ENCODE data around the gene TRAPPC8.
A peak's percentile ranks its signal among the peaks of the same experiment; 100 is the strongest.
"Not testable (repeated sequence)": the region's sequence is repeated elsewhere in the genome, so short reads cannot be mapped to it uniquely, and the experiment has no call there.

TRAPPC8 gene, protein sequence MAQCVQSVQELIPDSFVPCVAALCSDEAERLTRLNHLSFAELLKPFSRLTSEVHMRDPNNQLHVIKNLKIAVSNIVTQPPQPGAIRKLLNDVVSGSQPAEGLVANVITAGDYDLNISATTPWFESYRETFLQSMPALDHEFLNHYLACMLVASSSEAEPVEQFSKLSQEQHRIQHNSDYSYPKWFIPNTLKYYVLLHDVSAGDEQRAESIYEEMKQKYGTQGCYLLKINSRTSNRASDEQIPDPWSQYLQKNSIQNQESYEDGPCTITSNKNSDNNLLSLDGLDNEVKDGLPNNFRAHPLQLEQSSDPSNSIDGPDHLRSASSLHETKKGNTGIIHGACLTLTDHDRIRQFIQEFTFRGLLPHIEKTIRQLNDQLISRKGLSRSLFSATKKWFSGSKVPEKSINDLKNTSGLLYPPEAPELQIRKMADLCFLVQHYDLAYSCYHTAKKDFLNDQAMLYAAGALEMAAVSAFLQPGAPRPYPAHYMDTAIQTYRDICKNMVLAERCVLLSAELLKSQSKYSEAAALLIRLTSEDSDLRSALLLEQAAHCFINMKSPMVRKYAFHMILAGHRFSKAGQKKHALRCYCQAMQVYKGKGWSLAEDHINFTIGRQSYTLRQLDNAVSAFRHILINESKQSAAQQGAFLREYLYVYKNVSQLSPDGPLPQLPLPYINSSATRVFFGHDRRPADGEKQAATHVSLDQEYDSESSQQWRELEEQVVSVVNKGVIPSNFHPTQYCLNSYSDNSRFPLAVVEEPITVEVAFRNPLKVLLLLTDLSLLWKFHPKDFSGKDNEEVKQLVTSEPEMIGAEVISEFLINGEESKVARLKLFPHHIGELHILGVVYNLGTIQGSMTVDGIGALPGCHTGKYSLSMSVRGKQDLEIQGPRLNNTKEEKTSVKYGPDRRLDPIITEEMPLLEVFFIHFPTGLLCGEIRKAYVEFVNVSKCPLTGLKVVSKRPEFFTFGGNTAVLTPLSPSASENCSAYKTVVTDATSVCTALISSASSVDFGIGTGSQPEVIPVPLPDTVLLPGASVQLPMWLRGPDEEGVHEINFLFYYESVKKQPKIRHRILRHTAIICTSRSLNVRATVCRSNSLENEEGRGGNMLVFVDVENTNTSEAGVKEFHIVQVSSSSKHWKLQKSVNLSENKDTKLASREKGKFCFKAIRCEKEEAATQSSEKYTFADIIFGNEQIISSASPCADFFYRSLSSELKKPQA (N-terminal part only)

DNA sequence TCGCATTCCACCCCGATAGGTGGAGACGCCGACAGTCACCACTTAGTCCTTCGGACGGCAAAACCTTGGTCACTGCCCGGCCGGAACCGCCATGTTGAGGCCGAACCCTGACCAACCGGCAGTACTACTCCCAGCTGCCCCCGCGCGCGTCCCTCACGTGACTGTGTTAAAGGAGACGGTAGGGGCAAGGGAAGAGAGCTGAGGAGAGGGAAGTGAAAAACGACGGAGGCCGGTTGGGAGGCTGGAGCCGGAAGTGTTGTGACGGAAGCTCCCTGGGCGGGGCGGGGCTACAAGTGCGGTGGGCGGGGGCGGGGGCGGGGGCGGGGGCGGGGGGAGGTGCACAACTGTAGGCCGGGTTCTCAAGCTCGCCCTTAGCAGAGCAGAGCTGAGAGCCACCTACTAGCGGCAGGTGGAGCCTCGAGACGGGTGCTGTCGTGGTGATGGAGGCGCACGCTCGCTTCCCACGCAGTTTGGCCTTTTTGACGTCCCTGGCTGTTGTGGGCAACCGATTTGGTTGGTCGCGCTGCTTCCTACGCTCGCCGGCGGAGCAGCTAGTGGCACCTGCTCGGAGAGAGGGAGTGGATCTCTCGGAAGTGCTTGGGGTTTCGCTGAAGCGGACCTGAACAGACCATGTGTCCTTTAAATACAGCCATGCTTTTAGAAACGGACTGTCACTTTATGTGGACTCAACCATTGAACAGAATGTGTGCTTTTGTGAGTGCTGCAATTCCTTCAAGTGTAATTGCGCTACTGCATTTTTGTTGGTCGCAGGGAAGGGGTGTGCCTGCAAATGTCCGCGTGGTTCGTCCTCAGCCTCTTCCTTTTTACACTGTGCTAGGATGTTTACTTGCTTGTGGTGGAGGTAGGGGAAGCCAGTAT is at the start of gene TRAPPC8:
TRAPPC8 (minus strand) TSS at position 130 of the 879 bp plus-strand sequence. CDS start 364 bp downstream, outside the sequence.
- DNase-seq: peak; percentile 97

DNA sequence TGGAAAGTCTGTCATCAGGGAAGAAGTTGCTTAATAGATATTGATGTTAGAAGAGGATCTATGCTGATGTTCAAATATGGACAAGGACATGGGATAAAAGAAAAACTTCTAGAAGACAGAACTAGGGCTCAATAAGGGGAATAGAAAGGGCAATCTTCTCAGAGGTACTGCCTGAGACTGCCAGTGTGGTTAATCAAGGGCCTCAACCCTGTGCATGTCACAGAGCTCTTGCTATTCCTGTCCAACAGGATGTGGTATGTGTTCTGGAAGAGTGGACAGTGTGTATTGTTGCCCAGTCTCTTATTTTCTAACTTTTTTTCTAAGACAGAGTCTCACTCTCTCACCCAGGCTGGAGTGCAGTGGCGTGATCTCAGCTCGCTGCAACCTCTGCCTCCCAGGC is 47.9 kb upstream of the TRAPPC8 start:
- DNase-seq: no peak

DNA sequence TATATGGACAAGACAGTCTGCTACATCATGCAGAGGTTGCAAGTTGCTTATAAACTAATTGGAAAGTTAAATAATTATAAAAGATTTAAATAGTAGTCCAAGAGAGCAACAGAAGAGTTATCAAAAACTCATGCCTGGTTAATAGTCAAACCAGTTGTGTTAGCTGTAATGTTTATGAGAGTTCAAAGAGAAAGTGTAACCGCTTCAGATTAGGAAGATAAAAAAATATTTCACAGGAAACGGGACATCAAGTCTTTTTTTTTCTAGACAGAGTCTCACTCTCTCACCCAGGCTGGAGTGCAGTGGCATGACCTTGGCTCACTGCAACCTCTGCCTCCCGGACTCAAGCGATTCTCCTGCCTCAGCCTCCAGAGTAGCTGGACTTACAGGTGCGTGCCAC is 41.0 kb upstream of the TRAPPC8 start:
- no peak for DNase-seq

DNA sequence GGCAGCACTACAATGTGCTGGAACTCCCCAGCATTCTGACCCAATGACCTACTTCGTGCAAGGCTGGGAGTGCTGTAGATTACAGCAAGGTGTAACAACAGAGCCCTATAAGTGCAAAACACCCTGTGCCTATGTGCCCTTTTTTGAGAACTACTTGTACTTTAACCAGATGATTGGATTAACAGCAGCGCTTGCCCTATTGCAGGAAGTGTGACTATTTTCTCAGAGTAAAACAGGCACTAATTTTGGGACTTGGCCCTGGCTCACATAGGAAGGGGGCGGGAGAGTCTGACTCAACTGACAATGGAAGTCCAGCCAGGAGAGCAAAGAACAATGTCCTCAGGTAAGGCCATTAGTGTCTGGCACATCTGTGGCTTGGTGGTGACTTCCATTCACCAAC is 40.1 kb upstream of the TRAPPC8 start:
- DNase-seq: no peak

DNA sequence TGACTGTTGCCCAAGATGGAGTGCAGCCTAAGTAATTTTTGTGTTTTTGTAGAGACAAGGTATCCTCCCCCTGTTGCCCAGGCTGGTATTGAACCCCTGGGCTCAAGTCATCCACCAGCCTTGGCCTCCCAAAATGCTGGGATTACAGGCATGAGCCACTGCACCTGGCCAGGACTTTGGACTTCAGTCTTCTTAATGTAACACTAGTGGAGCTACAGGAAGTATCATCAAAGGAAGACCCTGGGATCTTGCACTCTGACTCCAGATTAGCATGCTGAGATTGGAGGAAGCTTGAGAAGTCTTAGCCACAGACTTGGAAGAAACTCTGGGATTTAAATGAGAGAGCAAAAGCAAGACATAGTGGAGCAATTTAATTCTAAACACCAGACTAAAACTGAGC is 37.9 kb upstream of the TRAPPC8 start:
- DNase-seq: no peak

DNA sequence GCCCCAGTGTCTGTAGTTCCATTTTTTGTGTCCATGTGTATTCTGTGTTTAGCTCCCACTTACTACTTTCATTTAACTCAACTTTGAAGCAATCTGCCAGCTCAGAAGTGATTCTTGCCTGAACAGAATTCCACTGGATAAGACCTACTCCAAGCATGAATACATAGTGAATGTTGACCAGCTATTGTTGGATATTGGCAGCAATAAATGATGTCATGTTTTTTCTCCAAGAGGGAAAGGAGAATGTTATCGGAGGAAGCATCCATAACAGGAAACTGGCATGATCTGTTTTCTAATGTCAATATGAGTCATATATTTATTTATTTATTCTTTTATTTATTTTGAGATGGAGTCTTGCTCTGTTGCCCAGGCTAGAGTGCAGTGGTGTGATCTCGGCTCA is 36.8 kb upstream of the TRAPPC8 start:
- DNase-seq: no peak

DNA sequence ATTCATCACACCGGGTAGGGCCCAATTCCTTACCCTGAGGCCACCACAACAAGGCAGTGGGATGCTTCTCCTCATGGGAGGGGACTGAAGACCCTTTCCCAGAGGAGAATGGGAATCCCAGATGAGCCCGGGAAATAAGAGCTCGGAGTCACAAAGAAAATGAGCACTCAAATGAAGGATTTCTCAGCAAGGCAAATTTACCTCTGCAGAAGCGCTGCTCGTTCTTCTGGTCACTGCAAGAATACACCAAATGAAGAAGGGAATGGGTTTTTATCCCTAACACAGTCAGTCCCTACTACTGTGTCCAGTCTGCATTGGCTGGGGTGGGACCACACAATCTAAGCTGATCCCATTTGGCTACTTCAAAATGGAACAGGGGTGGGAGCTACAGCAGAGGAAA is 35.7 kb upstream of the TRAPPC8 start:
- no peak for DNase-seq

DNA sequence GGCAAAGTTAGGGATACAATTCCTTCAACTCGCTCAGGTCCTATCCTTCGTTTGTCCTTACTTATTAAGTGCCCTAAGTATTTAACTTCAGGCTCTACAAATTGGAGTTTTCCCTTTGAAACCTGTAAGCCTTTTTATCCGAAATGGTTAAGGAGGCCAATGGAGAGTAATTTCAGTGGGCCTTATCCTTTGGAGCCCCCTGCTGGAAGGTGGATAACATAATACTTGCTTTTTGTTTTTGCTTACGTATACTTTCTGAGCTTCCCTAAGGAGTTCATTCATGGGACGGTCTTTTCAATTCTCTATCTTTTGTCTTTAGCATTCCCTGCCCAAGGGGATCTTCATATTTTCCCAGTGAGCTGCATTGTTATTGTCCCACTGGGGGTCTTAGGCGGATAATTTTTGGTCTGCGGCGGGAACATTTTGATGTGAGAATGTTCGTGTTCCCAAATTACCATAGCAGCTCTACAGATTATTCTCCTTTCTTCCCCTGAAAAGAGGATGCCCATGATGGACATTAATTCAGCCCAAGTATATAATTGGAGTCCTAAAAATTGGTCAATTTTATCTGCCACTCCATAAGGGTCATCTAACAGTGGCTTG is 34.4 kb upstream of the TRAPPC8 start:
- peak; percentile 37 for DNase-seq

DNA sequence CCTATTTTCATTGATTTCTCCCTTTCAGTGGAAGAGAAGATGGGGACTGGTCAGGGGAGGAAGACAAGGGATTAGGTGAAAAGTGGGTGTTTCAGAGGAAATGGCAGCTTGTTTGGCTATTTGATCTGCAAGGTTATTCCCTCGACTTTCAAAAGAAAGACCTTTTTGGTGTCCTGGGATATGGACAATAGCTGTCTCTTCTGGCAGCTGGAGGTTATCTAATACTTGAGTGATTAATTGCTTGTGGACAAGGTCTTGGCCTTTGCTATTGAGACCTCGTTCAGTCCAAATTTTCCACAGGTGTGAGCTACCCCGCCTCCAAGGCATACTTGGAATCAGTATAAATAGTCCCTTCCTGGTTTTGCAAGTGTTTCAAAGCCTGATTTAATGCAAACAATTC is 33.3 kb upstream of the TRAPPC8 start:
- no peak for DNase-seq

DNA sequence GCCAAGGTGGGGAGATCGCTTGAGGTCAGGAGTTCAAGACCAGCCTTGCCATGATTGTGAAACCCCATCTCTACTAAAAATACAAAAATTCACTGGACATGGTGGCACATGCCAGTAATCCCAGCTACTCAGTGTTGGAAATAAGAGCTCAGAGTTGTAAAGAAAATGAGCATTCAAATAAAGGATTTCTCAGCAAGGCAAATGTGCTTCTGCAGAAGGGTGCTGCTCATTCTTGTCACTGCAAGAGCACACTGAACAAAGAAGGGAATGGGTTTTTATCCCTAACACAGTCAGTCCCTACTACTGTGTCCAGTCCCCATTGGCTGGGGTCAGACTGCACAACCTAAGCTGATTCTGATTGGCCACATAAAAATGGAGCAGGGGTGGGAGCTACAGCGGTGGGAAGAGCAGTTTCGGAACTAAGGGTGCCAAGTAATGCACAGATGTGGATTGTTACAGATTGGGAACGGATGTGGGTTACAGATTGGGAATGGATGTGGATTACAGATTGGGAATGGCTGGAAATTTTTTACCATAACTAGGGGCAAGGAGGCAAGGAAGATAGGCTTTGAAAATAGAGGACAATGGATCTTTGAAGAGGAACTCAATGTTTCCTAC is 31.1 kb upstream of the TRAPPC8 start:
- DNase-seq: no peak

DNA sequence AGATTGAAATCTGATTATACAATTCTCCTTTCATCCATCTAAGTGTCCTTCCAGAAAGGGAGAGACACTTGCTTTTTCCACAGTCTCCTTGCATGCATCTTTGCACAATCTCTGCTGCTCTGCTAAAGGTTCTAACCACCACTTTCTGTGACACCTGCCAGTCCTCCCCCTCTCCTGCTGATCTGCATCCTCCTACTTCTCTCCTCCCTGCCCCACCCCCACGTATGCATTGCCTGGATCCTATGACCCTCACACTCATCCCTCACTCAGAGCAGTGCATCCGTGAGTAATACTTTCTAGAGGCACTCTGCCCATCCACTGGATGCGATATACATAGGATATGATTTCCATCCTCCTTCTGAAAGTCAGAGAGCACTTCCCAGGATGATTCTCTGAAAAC is 27.7 kb upstream of the TRAPPC8 start:
- no peak for DNase-seq

DNA sequence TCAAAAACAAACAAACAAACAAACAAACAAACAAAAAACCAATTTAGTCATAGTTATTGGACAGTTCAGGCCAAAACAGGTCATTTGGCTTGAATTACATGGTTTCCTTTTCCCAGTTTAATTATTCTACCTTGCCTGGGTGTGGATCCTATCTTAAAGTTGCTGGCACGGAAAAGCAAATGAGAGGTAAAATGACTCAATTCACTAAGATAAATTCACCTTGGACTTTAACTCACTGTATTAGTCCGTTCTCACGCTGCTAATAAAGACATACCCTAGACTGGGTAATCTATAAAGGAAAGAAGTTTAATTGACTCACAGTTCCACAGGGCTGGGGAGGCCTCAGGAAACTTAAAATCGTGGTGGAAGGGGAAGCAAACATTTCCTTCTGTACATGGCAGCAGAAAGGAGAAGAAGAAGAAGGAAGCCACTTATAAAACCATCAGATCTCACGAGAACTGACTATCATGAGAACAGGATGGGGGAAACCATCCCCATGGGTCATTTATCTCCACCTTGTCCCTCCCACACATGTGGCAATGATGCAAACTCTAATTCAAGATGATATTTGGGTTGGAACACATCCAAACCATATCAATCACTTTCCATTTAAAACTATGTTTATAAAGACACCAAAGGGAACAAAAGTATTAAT is 22.5 kb upstream of the TRAPPC8 start:
- DNase-seq: no peak

DNA sequence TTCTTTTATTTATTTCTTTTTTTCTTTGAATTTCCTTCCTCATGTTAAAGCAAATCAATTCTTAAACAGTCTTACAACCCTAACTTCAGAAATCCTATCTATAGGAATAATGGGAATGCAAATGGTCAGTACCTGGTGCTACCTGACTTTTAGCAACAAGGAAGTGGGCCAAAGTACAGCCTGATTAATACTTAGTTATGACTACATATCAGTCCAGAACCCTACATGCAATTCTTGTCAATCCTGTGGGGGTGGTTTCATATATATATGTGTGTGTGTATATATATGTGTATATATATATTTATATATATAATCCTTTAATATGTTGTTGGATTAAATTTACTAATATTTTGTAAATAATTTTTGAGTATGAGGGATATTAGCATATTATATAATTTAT is 14.8 kb upstream of the TRAPPC8 start:
- no peak for DNase-seq

DNA sequence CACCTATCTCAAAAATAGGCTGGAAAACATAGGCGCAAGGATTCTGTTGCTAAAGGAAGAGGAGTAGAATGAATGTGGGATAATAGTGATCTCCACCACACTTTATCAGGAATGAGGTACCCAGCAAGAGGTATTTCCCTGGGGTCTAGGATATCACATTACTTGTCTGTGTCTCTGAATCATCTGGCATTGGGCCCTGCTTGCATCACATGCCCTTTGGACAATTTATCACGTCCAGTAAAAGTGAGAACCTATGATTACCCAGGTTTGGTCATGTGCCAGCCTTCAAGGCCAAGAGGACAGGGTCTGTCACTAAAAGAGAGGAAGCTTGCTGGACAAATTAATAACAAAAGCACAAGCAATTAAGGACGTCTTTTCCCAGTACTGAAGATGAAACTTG is 11.4 kb upstream of the TRAPPC8 start:
- no peak for DNase-seq

DNA sequence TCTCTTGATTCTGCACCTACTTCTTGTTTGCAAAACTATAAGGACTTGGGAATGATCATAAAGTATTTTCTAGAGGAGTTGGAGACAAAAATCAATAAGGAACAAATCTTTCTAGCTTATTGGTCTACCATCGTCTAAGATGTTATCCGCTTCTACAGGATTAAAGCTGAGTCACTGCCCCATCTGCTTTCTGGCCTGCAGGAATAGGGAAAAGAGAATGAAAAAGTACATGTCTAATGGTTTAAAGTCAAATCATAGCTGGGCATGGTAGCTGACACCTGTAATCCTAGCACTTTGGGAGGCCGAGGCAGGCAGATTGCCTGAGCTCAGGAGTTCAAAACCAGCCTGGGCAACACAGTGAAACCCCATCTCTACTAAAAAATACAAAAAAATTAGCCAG is 10.8 kb upstream of the TRAPPC8 start:
- not testable (repeated sequence) for DNase-seq

DNA sequence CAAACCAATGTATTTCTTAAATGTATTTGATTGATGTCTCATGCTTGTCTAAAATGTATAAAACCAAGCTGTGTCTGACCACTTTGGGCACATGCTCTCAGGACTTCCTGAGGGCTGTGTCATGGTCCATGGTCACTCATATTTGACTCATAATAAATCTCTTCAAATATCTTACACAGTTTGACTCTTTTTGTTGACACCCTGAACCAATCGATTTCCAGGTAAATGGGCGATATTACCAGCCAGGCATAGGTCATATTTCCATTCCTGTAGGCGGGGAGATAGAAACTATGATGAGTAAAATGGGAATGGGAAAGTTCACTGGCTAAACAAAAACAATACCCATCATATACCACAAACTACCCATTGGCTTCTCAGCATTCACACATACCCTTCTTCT is 9.3 kb upstream of the TRAPPC8 start:
- no peak for DNase-seq

DNA sequence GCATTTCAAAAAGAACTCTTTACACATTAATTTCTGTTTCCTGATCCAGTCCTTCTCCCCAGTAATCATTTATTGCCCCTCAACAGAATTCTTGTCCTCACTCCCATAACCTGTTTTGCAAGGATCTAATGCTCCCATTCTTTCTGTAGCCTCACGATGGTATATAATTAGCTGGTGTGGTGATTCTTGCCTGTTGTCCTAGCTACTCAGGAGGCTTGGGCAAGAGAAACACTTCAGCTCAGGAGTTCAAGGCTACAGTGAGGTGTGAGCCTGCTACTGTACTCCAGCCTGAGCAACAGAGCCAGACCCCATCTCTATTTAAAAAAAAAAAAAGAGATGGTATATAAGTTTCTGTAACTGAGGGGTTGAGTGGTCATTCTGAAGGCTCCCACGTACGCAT is 7.7 kb upstream of the TRAPPC8 start:
- DNase-seq: no peak

DNA sequence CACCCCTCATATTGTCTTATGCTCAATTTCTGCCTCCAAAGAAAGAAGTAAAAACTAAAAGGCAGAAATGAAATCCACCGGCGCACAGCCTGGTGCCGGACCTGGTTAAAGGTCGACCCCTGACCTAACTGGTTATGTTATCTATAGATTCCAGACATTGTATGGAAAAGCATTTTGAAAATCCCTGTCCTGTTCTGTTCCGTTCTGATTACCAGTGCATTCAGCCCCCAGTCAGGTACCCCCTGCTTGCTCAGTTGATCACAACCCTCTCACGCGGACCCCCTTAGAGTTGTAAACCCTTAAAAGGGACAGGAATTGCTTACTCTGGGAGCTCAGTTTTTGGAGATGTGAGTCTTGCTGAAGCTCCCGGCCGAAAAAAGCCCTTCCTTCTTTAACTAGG is 5.4 kb upstream of the TRAPPC8 start:
- DNase-seq: not testable (repeated sequence)

DNA sequence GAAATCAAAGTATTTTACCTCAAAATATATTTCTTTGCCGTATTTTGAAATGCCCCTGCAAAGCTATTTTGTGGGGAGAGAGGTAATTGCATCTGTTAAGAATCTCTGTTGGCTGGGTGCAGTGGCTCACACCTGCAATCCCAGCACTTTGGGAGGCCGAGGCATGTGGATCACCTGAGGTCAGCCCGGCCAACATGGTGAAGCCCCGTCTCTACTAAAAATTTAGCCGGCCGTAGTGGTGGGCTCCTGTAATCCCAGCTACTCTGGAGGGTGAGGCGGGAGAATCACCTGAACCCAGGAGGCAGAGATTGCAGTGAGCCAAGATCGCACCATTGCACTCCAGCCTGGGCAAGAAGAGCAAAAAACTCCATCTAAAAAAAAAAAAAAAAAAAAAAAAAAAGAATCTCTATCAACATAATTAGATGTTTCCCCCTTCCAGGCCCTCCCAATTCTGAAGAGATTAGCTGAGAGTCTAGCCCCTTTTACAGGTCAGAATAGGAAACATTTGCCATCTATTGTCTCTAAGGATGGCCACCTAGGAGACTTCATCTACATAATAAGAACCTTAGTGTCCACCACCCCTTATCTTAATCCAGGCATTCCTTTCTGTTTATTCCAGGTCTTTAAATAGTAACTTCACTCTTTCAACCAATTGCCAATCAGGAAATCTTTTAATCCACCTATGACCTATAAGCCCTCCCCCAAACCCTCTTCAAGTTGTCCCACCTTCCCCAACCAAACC is 3.5 kb upstream of the TRAPPC8 start:
- DNase-seq: no peak

Measured in activated CD4-positive, alpha-beta T cell treated with anti-CD3 and anti-CD28 coated beads, Interleukin-2, amount 50 U/mL, for 16 hours (primary cell).